AG09309 (cell line): ENCODE measurements around the gene CHKA.

Experiments
- DNase-seq: peaks from one replicate; pipeline ENCODE4 v3.0.0-alpha.2; 2010; ENCODE audit warnings: low read depth
- H3K4me3 ChIP-seq: 2 replicates; pipeline ENCODE4 v1.5.1; 2011; ENCODE audit warnings: mild to moderate bottlenecking, low read depth, low read length, moderate library complexity; ENCODE audit not compliant: control insufficient read depth
- TF ChIP-seq, protein P1 (sequence below): IDR thresholded peaks from 2 replicates; pipeline ENCODE4 v1.5.1; 2011; ENCODE audit warnings: mild to moderate bottlenecking, low read depth, low read length, inconsistent platforms; ENCODE audit not compliant: insufficient read depth, control insufficient read depth; ENCODE audit errors: missing control alignments

CHKA gene

DNA sequence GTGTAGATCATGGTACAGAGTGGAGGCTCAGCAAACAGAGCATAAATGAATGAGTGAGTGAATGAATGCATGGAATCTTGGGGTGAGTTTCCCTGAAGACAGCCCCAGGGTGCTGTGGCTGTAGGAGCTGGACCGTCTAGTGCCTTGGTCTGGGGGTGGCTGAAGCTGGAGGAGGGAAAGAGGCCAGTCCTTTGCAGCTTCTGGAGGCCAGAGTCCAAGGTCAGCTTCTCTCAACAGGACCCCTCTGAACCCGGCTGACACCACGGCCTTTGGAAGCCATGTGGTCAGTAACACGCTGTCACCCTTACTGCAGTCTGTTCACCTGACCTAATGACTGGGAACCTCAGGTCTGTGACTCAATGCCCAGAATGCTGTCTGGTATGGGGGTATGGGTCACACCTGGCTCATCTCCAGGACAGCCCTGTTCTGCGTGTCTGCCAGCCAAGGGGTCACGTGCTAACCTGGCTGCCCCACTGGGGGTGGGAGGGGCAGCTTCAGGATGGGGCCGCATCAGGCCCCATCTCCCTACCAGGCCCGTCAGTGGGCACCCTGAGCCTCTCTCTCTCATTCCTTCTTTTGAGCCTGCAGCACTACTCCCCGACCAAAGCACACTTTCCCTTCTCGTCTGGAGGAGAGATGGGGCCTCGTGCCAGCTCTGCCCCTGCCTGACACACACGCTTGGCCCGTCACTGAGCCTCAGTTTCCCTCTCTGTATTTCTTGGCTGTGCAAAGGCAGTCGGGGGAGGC is 24.1 kb upstream of the CHKA start:
- DNase-seq: no peak

DNA sequence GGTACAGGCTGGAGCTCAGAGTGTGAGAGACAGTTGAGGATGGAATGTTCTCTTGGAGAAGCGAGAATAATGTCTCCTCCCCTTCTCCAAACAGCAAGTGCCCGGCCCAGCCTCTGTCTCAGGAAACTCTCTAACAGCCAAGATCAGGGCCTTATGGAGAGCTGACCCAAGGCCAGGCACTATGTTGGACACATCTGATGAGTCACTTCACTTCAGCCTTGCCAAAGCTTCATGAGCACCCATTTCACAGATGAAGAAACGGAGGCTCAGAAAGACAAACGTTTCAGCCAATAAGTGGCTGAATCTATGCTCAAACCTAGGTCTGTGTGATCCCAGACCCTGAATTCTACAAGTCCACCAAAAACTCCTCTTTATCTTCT is 22.1 kb upstream of the CHKA start:
- no peak for DNase-seq
- TF ChIP-seq, protein P1, sequence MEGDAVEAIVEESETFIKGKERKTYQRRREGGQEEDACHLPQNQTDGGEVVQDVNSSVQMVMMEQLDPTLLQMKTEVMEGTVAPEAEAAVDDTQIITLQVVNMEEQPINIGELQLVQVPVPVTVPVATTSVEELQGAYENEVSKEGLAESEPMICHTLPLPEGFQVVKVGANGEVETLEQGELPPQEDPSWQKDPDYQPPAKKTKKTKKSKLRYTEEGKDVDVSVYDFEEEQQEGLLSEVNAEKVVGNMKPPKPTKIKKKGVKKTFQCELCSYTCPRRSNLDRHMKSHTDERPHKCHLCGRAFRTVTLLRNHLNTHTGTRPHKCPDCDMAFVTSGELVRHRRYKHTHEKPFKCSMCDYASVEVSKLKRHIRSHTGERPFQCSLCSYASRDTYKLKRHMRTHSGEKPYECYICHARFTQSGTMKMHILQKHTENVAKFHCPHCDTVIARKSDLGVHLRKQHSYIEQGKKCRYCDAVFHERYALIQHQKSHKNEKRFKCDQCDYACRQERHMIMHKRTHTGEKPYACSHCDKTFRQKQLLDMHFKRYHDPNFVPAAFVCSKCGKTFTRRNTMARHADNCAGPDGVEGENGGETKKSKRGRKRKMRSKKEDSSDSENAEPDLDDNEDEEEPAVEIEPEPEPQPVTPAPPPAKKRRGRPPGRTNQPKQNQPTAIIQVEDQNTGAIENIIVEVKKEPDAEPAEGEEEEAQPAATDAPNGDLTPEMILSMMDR: no peak
- no peak overlapping the region for H3K4me3 ChIP-seq

More for the DNA sequence above, 24.1 kb upstream of the CHKA start:
- no peak overlapping the region for H3K4me3 ChIP-seq
- TF ChIP-seq, protein P1: no peak

DNA sequence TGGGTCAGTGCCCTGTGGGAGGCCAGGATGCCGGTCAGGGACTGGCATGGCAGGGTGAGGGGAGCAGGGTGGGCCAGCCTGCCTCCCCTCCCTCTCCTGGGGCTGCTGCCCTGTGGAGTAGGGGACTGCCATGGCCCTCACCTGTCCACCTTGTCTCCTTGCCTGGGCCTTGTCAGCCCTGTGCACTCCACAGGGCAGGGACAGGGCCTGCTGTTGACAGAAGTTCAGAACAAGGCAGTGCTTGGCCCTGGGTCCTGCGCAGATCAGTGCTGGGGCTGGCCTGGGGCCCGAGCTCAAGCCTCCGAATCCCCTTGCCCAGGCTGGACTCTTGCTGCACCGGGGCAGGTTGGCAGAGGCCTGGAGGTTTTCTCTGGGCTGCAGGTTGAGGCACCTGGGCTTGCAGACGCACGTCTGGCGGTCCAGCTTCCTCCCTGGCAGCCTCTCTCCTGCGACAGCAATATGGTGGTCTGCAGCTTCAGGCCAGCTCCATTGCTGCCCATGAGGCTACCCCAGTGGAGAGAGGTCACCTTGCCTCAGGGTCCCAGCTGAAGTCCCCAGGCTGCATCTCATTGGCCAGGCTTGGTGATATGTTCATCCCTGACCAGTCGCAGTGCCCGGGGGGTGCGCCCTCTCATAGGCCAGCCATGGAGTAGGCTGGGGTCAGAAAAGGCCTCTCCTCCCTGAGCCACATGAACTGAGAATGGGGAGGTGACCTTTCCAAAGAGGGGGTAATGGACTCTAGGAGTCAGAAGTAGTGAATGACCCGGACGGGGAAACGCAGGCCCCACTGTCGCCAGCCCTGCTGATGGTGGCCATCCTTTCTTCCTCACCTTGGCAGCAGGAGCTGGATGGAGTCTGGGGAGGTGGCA is 21.5 kb upstream of the CHKA start:
- DNase-seq: no peak
- no peak overlapping the region for H3K4me3 ChIP-seq
- TF ChIP-seq, protein P1: no peak

DNA sequence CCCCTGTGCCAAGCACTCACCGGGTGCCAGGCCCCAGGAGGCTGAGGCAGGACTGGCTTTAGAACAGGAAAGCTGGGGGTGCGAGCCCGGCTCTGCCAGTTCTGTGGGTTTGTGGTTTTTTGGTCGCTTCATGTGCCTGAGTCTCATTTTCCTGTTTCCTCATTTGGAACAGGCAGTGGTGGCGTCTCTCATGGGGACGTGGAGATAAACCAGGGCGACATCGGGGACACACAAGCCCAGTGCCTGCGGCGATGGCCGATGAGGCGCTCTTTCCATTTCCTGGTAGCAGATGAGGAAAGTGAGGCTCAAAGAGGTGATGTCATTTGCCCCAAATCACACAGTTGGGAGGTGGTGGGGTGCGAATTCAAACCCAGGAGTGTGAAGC is 20.8 kb upstream of the CHKA start:
- no peak overlapping the region for H3K4me3 ChIP-seq
- TF ChIP-seq, protein P1: no peak
- DNase-seq: no peak

DNA sequence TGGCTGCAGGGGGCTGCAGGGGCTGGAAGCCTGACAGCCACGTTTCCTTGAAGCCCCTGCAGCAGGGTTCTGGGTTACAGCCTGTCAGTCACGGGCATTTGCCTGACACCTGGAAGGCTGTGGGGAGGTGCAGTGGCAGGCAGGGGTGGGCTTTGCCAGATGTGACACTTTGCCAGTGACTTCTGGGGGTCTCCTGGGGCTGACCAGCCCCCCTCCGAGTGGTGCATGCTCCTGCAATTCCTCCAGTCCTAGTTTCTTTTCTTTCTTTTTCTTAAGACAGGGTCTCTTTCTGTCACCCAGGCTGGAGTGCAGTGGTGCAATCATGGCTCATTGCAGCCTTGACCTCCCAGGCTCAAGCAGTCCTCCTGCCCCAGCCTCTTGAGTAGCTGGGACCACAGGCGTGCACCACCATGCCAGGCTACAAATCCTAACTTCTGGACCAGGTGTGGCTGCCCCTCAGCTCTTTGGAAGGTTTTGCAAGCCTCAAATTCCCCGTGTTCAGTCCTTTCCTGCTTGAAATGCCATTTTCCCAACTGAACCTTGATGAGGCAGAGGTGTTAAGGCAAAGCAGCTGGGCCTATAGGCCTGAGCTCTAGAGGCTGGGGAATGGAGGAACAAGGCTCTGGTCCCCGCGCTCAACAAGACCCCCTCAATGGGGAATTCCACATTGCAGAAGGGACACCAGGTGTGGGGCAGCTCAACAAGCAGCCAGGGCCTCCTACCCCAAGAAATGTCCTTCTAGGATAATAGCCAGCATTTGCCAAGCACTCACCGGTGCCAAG is 20.2 kb upstream of the CHKA start:
- TF ChIP-seq, protein P1: no peak
- H3K4me3 ChIP-seq: no peak overlapping the region
- DNase-seq: no peak

DNA sequence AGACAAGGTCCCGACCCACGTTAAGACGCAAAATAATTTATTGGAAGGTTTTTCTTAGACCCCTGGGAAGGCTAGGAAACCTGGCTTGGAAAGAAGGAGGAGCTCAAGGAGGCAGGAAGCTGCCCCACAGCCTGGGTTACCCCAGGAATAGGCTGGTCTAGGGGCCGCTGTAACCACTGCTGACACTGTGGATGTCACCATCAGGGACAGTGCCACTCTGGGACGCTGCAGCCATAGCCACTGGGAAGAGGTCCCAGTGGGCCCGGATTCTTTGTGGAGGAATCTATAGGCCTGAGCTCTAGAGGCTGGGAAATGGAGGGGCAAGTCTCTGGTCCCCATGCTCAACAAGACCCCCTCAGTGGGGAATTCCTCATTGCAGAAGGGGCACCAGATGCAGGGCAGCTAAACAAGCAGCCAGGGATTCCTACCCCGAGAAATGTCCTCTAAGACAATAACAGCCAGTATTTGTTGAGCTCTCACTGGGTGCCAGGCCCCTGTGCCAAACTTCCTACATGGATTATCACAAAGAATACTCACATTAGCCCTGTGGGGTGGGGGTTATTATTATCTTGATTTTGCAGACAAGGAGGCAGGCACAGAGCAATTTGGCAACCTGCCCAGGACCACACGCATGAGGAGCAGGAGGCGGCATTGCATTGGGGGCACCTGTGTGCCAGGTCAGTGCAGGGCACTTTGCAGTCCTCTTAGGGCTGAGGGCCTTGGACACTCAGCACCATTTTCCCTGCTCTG is 19.5 kb upstream of the CHKA start:
- no peak overlapping the region for H3K4me3 ChIP-seq
- TF ChIP-seq, protein P1: no peak
- no peak for DNase-seq
